ENCODE measurements around the gene TTLL11.
"Not testable (repeated sequence)": the region's sequence is repeated elsewhere in the genome, so short reads cannot be mapped to it uniquely, and the experiment has no call there.

The TTLL11 gene

GRCh38 chr9:121809356-121810050, 283.6 kb downstream of the TTLL11 start:
- no peak for DNase-seq

- no peak for DNase-seq
These were observed 284.3 kb downstream of the TTLL11 start for GRCh38 chr9:121808781-121809180.

GRCh38 chr9:121807823-121808278, 285.3 kb downstream of the TTLL11 start:
- DNase-seq, result no peak

- DNase-seq, result no peak
These were observed 285.9 kb downstream of the TTLL11 start for GRCh38 chr9:121807069-121807822.

GRCh38 chr9:121802753-121803152, 290.4 kb downstream of the TTLL11 start:
- DNase-seq, result no peak

GRCh38 chr9:121801579-121801978, 291.5 kb downstream of the TTLL11 start:
- no peak for DNase-seq

GRCh38 chr9:121800376-121800775, 292.7 kb downstream of the TTLL11 start:
- DNase-seq, result no peak

GRCh38 chr9:121798941-121799340, 294.2 kb downstream of the TTLL11 start:
- DNase-seq, result no peak

- DNase-seq, result no peak
These were observed 296.0 kb downstream of the TTLL11 start for GRCh38 chr9:121797081-121797480.

GRCh38 chr9:121794334-121794733, 298.8 kb downstream of the TTLL11 start:
- not testable (repeated sequence) for DNase-seq

GRCh38 chr9:121792476-121792875, 300.6 kb downstream of the TTLL11 start:
- DNase-seq, result not testable (repeated sequence)

- no peak for DNase-seq
These were observed 302.3 kb downstream of the TTLL11 start for GRCh38 chr9:121790841-121791240.

- no peak for DNase-seq
These were observed 304.3 kb downstream of the TTLL11 start for GRCh38 chr9:121788686-121789366.

- no peak for DNase-seq
These were observed 306.1 kb downstream of the TTLL11 start for GRCh38 chr9:121786998-121787422.

GRCh38 chr9:121786543-121786948, 306.6 kb downstream of the TTLL11 start:
- DNase-seq, result no peak

GRCh38 chr9:121785673-121786542, 307.2 kb downstream of the TTLL11 start:
- no peak for DNase-seq

- no peak for DNase-seq
These were observed 308.2 kb downstream of the TTLL11 start for GRCh38 chr9:121784731-121785411.

GRCh38 chr9:121783521-121784507, 309.3 kb downstream of the TTLL11 start:
- no peak for DNase-seq

- DNase-seq, result no peak
These were observed 310.0 kb downstream of the TTLL11 start for GRCh38 chr9:121783111-121783510.

- DNase-seq, result no peak
These were observed 310.5 kb downstream of the TTLL11 start for GRCh38 chr9:121782514-121783110.

All from fibroblast of skin of abdomen (primary cell).